Measurements from ENCODE around the gene DPYD.

DNA sequence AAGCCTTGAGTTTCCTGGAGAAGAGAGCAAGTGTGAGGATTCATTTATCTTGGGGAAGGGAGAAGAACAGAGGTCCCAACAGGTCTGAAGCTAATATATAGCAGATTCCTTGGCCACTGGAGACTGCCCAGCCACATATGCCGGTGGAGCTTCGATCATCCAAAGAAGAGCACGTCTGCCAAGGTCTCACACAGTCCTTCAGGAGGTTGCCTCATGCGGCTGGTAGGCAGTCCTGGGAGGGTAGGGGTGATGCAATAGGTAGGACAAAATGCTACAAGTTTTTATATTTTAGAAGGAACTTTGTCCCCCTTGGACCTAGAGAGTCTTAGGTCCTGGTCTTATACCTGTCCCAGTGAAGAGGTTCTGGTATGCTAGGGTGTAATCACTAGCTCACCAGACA is 582.5 kb downstream of the DPYD start:
- TF ChIP-seq EZH2phosphoT487 (conservative IDR thresholded peaks at IDR 0.05; ENCODE audit: low read length) = no peak
- TF ChIP-seq, protein P1, sequence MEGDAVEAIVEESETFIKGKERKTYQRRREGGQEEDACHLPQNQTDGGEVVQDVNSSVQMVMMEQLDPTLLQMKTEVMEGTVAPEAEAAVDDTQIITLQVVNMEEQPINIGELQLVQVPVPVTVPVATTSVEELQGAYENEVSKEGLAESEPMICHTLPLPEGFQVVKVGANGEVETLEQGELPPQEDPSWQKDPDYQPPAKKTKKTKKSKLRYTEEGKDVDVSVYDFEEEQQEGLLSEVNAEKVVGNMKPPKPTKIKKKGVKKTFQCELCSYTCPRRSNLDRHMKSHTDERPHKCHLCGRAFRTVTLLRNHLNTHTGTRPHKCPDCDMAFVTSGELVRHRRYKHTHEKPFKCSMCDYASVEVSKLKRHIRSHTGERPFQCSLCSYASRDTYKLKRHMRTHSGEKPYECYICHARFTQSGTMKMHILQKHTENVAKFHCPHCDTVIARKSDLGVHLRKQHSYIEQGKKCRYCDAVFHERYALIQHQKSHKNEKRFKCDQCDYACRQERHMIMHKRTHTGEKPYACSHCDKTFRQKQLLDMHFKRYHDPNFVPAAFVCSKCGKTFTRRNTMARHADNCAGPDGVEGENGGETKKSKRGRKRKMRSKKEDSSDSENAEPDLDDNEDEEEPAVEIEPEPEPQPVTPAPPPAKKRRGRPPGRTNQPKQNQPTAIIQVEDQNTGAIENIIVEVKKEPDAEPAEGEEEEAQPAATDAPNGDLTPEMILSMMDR (IDR thresholded peaks at IDR 0.05; ENCODE audit: insufficient read depth, low read length, poor library complexity, severe bottlenecking) = no peak

Data from SU-DHL-6 (cell line).